Lower leg skin (tissue), 3 donors: ENCODE data around the gene CYB5A.

ENCODE experiments used
- POLR2A ChIP-seq, 2 donors: fragments of 450-650 bp; IDR thresholded peaks; one replicate each; pipeline ENCODE4 v1.6.1; 2016 to 2017; ENCODE audit warnings: antibody characterized with exemption in 2 of 2, mild to moderate bottlenecking in 1 of 2, moderate library complexity in 1 of 2
- TF ChIP-seq, protein P1 (sequence below), 3 donors: fragments of 450-650 bp; IDR thresholded peaks; one replicate each; pipeline ENCODE4 v1.5.1; 2016; ENCODE audit warnings: antibody characterized with exemption in 3 of 3, mild to moderate bottlenecking in 3 of 3, moderate library complexity in 2 of 3

DNA sequence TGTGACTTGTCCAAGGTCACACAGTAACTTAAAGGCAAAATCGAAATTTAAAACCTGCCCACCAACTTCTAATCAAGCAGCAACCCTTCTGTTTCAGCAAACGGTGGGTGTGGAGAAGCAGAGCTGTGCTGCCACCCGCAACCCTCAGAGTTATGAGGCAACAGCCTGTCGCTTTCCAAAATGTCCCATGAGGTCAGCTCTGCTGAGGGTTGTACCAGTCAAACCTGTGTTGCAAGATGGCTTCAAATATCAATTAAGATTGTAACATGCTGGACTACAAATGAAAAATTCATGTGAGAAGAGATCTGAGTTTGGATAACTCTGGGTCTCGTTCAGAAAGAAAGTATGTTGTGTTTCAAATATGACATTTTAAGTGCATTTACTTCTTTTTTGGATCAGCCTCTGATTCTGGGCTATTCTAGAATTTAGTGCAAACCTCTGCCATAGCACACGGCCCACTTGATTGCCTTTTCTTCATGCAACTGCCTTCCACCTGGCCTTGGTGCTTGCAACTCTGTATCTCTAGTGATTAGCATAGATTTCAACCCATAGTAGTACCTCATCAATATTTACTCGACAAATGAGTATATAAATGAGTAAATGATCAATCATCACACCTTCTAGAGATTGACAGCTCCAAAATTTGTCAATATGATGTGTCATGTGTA is 74.2 kb downstream of the CYB5A start:
- no peak for TF ChIP-seq POLR2A (IDR thresholded peaks at IDR 0.05)
- TF ChIP-seq, protein P1, sequence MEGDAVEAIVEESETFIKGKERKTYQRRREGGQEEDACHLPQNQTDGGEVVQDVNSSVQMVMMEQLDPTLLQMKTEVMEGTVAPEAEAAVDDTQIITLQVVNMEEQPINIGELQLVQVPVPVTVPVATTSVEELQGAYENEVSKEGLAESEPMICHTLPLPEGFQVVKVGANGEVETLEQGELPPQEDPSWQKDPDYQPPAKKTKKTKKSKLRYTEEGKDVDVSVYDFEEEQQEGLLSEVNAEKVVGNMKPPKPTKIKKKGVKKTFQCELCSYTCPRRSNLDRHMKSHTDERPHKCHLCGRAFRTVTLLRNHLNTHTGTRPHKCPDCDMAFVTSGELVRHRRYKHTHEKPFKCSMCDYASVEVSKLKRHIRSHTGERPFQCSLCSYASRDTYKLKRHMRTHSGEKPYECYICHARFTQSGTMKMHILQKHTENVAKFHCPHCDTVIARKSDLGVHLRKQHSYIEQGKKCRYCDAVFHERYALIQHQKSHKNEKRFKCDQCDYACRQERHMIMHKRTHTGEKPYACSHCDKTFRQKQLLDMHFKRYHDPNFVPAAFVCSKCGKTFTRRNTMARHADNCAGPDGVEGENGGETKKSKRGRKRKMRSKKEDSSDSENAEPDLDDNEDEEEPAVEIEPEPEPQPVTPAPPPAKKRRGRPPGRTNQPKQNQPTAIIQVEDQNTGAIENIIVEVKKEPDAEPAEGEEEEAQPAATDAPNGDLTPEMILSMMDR (IDR thresholded peaks at IDR 0.05) = no peak
